KMS-11 (cell line): ENCODE measurements around the gene NEDD4L.
"Not testable (repeated sequence)": the region's sequence is repeated elsewhere in the genome, so short reads cannot be mapped to it uniquely, and the experiment has no call there.

Experiments used
- H2AFZ ChIP-seq: fragments of 200-600 bp; sonication (generic); 2 replicates; pipeline ENCODE4 v1.6.1; 2016; ENCODE audit warnings: antibody characterized with exemption, mixed run types, low read depth
- H3K27ac ChIP-seq: fragments of 200-600 bp; sonication (generic); 2 replicates; pipeline ENCODE4 v1.6.1; 2016; ENCODE audit warnings: mild to moderate bottlenecking, mixed run types
- H3K27me3 ChIP-seq: fragments of 200-600 bp; sonication (generic); 2 replicates; pipeline ENCODE4 v1.6.1; 2017; ENCODE audit warnings: mild to moderate bottlenecking, low read depth, mixed run types, moderate library complexity; ENCODE audit not compliant: insufficient read depth
- H3K36me3 ChIP-seq: fragments of 200-600 bp; sonication (generic); 2 replicates; pipeline ENCODE4 v1.6.1; 2017; ENCODE audit warnings: mild to moderate bottlenecking, mixed run types; ENCODE audit not compliant: insufficient read depth
- H3K4me1 ChIP-seq: fragments of 200-600 bp; sonication (generic); 2 replicates; pipeline ENCODE4 v1.6.1; 2016; ENCODE audit warnings: mild to moderate bottlenecking, low read depth, mixed run types; ENCODE audit not compliant: poor library complexity, severe bottlenecking
- H3K4me2 ChIP-seq: fragments of 200-600 bp; sonication (generic); 2 replicates; pipeline ENCODE4 v1.7.0; 2016; ENCODE audit warnings: mild to moderate bottlenecking, mixed run types
- H3K4me3 ChIP-seq: fragments of 200-600 bp; sonication (generic); IDR thresholded peaks from 2 replicates; pipeline ENCODE4 v1.6.1; 2017; ENCODE audit warnings: low read depth, low read length, mixed read lengths; ENCODE audit not compliant: insufficient read depth
- H3K79me2 ChIP-seq: fragments of 200-600 bp; sonication (generic); 2 replicates; pipeline ENCODE4 v1.6.1; 2016; ENCODE audit warnings: low read depth, mixed run types; ENCODE audit not compliant: insufficient read depth
- H3K9ac ChIP-seq: fragments of 200-600 bp; sonication (generic); 2 replicates; pipeline ENCODE4 v1.6.1; 2016; ENCODE audit warnings: mild to moderate bottlenecking, mixed run types
- H4K20me1 ChIP-seq: fragments of 200-600 bp; sonication (generic); 2 replicates; pipeline ENCODE4 v1.6.1; 2016; ENCODE audit warnings: mild to moderate bottlenecking, mixed run types; ENCODE audit not compliant: insufficient read depth
- CTCF ChIP-seq: fragments of 200-600 bp; sonication (generic); conservative IDR thresholded peaks from 2 replicates; pipeline ENCODE4 v1.6.1; 2017; ENCODE audit warnings: low read depth, mild to moderate bottlenecking, antibody characterized with exemption, low read length, moderate library complexity, mixed read lengths

NEDD4L gene

GRCh38 chr18:58373481-58373880 lies 329.5 kb downstream of the NEDD4L start:
- Histone ChIP-seq H3K4me2 (no peak overlapping the region), H2AFZ (no peak overlapping the region), H4K20me1 (no peaks in the 10 kb centered on the region), H3K27ac (no peak overlapping the region), H3K27me3 (no peaks in the 10 kb centered on the region), H3K36me3 (no peaks in the 10 kb centered on the region), H3K4me3 (no peak overlapping the region), H3K4me1 (no peaks in the 10 kb centered on the region), H3K79me2 (no peaks in the 10 kb centered on the region), H3K9ac (no peak overlapping the region)
- no peak for TF ChIP-seq CTCF

GRCh38 chr18:58375051-58375450 lies 331.0 kb downstream of the NEDD4L start:
- Histone ChIP-seq H3K36me3 (no peaks in the 10 kb centered on the region), H3K27ac (no peak overlapping the region), H3K4me2 (no peak overlapping the region), H4K20me1 (no peaks in the 10 kb centered on the region), H3K27me3 (no peaks in the 10 kb centered on the region), H3K9ac (no peak overlapping the region), H3K4me3 (no peak overlapping the region), H3K79me2 (no peaks in the 10 kb centered on the region), H2AFZ (no peak overlapping the region), H3K4me1 (no peaks in the 10 kb centered on the region)
- no peak for TF ChIP-seq CTCF

- no peaks in the 10 kb centered on the region for H3K36me3 ChIP-seq
- TF ChIP-seq CTCF = no peak
- no peaks in the 10 kb centered on the region for H3K4me1 ChIP-seq
- no peak overlapping the region for H2AFZ ChIP-seq
- no peak overlapping the region for H3K9ac ChIP-seq
- no peak overlapping the region for H3K4me2 ChIP-seq
- H3K27ac ChIP-seq = no peak overlapping the region
- no peak overlapping the region for H3K4me3 ChIP-seq
- no peaks in the 10 kb centered on the region for H3K79me2 ChIP-seq
- H3K27me3 ChIP-seq = no peaks in the 10 kb centered on the region
- H4K20me1 ChIP-seq = no peaks in the 10 kb centered on the region
Measured at GRCh38 chr18:58378411-58379379, 334.7 kb downstream of the NEDD4L start.

GRCh38 chr18:58379443-58379842 lies 335.4 kb downstream of the NEDD4L start:
- no peak overlapping the region for H2AFZ ChIP-seq
- no peaks in the 10 kb centered on the region for H3K79me2 ChIP-seq
- no peaks in the 10 kb centered on the region for H3K27me3 ChIP-seq
- no peak overlapping the region for H3K4me3 ChIP-seq
- TF ChIP-seq CTCF = no peak
- no peaks in the 10 kb centered on the region for H3K4me1 ChIP-seq
- no peaks in the 10 kb centered on the region for H4K20me1 ChIP-seq
- no peak overlapping the region for H3K9ac ChIP-seq
- no peaks in the 10 kb centered on the region for H3K36me3 ChIP-seq
- no peak overlapping the region for H3K4me2 ChIP-seq
- no peak overlapping the region for H3K27ac ChIP-seq

GRCh38 chr18:58380113-58380512 lies 336.1 kb downstream of the NEDD4L start:
- not testable (repeated sequence) for H3K27ac ChIP-seq, H3K79me2 ChIP-seq, H3K36me3 ChIP-seq, H3K27me3 ChIP-seq, H4K20me1 ChIP-seq, H3K4me3 ChIP-seq, H3K9ac ChIP-seq, H3K4me2 ChIP-seq, H3K4me1 ChIP-seq, H2AFZ ChIP-seq
